BJ (cell line): ENCODE data around the gene WDR59. TPM values are rescaled to one million over a fixed set of nuclear protein-coding genes. Genes with fewer than 3 reads are reported as not detected.
"Not testable (repeated sequence)": the region's sequence is repeated elsewhere in the genome, so short reads cannot be mapped to it uniquely, and the experiment has no call there.

Experiments used
- CTCF ChIA-PET: fragments of 350-600 bp; formaldehyde crosslinking; extraction: SDS; loops from one replicate; lab custom pipeline; 2021; ENCODE audit warnings: antibody characterized with exemption, inconsistent platforms; lab: Yijun Ruan, JAX
- POLR2A ChIA-PET: fragments of 300-600 bp; sonication (Branson Sonifier 250); formaldehyde crosslinking; extraction: SDS; loops from one replicate; lab custom pipeline; 2021; ENCODE audit warnings: antibody characterized with exemption; lab: Charles Lee
- DNase-seq: peaks from one replicate; pipeline ENCODE4 v3.0.0-alpha.2; 2011; ENCODE audit warnings: low read depth
- H3K27me3 ChIP-seq: 2 replicates; pipeline ENCODE4 v1.6.0; 2011; ENCODE audit warnings: low read length; ENCODE audit not compliant: control insufficient read depth, insufficient read depth
- H3K36me3 ChIP-seq: 2 replicates; pipeline ENCODE4 v1.5.1; 2011; ENCODE audit warnings: low read length; ENCODE audit not compliant: control insufficient read depth, insufficient read depth
- H3K4me3 ChIP-seq: 2 replicates; pipeline ENCODE4 v1.5.1; 2011; ENCODE audit warnings: low read depth, mild to moderate bottlenecking, control low read depth, low read length
- polyA plus RNA-seq: library from polyadenylated mRNA; depleted of rRNA; stranded (reverse); fragments of >200 nt; gene quantifications from 2 replicates; pipeline ENCODE4 v1.2.3, GENCODE V29; 2011
- TF ChIP-seq, protein P1 (sequence below): IDR thresholded peaks from 2 replicates; pipeline ENCODE4 v1.5.1; 2011; ENCODE audit warnings: low read depth, mild to moderate bottlenecking, control low read depth, inconsistent platforms, low read length, moderate library complexity; ENCODE audit not compliant: insufficient read depth

The WDR59 gene
- polyA plus RNA-seq, 1 experiment = 47.5 TPM

- TF ChIP-seq, protein P1, sequence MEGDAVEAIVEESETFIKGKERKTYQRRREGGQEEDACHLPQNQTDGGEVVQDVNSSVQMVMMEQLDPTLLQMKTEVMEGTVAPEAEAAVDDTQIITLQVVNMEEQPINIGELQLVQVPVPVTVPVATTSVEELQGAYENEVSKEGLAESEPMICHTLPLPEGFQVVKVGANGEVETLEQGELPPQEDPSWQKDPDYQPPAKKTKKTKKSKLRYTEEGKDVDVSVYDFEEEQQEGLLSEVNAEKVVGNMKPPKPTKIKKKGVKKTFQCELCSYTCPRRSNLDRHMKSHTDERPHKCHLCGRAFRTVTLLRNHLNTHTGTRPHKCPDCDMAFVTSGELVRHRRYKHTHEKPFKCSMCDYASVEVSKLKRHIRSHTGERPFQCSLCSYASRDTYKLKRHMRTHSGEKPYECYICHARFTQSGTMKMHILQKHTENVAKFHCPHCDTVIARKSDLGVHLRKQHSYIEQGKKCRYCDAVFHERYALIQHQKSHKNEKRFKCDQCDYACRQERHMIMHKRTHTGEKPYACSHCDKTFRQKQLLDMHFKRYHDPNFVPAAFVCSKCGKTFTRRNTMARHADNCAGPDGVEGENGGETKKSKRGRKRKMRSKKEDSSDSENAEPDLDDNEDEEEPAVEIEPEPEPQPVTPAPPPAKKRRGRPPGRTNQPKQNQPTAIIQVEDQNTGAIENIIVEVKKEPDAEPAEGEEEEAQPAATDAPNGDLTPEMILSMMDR = no peak
- POLR2A ChIA-PET = no interaction called here
- CTCF ChIA-PET = interaction anchor here (1.6 kb wide), 1 partner anchor 82 kb away, joined by 8 read pairs; no protein-coding TSS in a partner anchor
- no peak overlapping the region for H3K4me3 ChIP-seq
- DNase-seq = no peak
- H3K36me3 ChIP-seq = no peaks in the 10 kb centered on the region
- H3K27me3 ChIP-seq = no peaks in the 10 kb centered on the region
Observed at GRCh38 chr16:75019007-75019406, 34.1 kb upstream of the WDR59 start.

- H3K4me3 ChIP-seq = no peak overlapping the region
- no peaks in the 10 kb centered on the region for H3K27me3 ChIP-seq
- POLR2A ChIA-PET = no interaction called here
- no peaks in the 10 kb centered on the region for H3K36me3 ChIP-seq
- TF ChIP-seq, protein P1 = no peak
- CTCF ChIA-PET = interaction anchor here (0.8 to 1.6 kb wide), 3 partner anchors 11 to 83 kb away, joined by 3 to 8 read pairs (median 3); no protein-coding TSS in a partner anchor
- no peak for DNase-seq
Observed at GRCh38 chr16:75017670-75018525, 33.0 kb upstream of the WDR59 start.

DNA sequence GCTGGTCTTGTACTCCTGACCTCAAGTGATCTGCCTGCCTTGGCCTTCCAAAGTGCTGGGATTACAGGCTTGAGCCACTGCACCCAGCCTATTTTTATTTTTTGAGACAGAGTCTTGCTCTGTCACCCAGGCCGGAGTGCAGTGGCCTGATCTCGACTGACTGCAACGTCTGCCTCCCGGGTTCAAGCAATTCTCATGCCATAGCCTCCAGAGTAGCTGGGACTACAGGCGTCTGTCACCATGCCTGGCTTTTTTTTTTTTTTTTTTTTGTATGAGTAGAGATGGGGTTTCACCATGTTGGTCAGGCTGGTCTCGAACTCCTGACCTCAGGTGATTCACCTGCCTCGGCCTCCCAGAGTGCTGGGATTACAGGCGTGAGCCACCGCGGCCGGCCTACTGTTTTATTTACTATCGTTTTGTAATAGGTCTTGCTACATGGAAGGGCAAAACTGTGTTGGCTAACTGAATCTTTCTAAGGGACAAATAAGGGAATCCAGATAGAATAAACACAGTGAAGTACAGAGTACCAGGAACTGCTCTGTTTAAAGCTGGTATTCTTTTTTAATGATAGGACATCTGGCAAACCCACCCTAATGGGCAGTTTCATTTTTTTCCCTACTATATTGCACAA is 31.6 kb upstream of the WDR59 start:
- H3K27me3 ChIP-seq, POLR2A ChIA-PET, H3K36me3 ChIP-seq, H3K4me3 ChIP-seq, DNase-seq, CTCF ChIA-PET: not testable (repeated sequence)

DNA sequence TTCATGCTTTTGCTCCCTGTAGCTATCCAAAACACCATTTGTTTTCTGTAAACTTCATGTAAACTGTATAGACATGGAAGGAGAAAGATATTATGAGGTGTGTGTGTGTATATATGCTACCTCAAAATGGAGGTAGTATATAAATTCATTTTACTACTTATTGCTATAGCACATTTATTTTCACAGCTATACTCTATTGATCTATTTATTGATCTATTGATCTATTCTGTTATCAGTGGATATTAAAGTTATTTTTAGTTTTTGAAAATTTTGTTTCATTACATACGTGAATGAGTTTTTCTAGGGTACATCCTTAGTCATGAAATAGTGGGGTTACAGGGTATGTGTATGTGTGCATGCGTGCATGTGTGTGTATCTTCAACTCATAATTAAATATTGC is 29.4 kb upstream of the WDR59 start:
- ChIA-PET CTCF (interaction anchor here (0.7 to 1.6 kb wide), 4 partner anchors 10 to 97 kb away, joined by 3 to 6 read pairs (median 4); partner anchors contain the start of gene ZNRF1), POLR2A (no interaction called here)
- no peak overlapping the region for H3K4me3 ChIP-seq
- TF ChIP-seq, protein P1 = no peak
- H3K27me3 ChIP-seq = no peaks in the 10 kb centered on the region
- DNase-seq = no peak
- H3K36me3 ChIP-seq = no peaks in the 10 kb centered on the region

GRCh38 chr16:75013123-75013522 is 28.2 kb upstream of the WDR59 start:
- DNase-seq, H3K4me3 ChIP-seq, H3K27me3 ChIP-seq, H3K36me3 ChIP-seq, POLR2A ChIA-PET: not testable (repeated sequence)
- CTCF ChIA-PET = interaction anchor here (0.7 to 2.8 kb wide), 5 partner anchors 10 to 98 kb away, joined by 3 to 15 read pairs (median 3); partner anchors contain the start of gene ZNRF1
